HCT116 (cell line): ENCODE measurements around the gene DMRT2. TPM values are rescaled to one million over a fixed set of nuclear protein-coding genes. Genes with fewer than 3 reads are reported as not detected.

Source experiments
- ATAC-seq: fragments of 200-7000 bp; cut with Tn5 transposase; 2 replicates; pipeline ENCODE4 v1.9.1; 2020; ENCODE audit warnings: mild to moderate bottlenecking, moderate library complexity
- BruUV-seq: library from RNA; stranded (reverse); fragments of 400-500 nt; replicated peaks from 2 replicates; lab custom pipeline; 2021; lab: Mats Ljungman, UMichigan
- CTCF ChIA-PET: fragments of 300-600 bp; sonication (Branson Sonifier 250); formaldehyde crosslinking; loops from one replicate; lab custom pipeline; 2021; ENCODE audit warnings: antibody characterized with exemption; lab: Charles Lee
- POLR2A ChIA-PET: fragments of 300-600, 350-600 bp; sonication (Branson Sonifier 250); formaldehyde crosslinking; loops from one replicate; lab custom pipeline; 2021; ENCODE audit warnings: antibody characterized with exemption; lab: Charles Lee
- RAD21 ChIA-PET, 2 experiments: fragments of 300-600 bp; sonication (Branson Sonifier 250); formaldehyde crosslinking; loops; one replicate each; lab custom pipeline; 2023; ENCODE audit warnings: low total read pairs in 2 of 2; ENCODE audit not compliant: uncharacterized antibody in 2 of 2, unreplicated experiment in 2 of 2, low non-redundant PET in 1 of 2; lab: Charles Lee
- DNase-seq: peaks from one replicate; pipeline ENCODE4 v3.0.0-alpha.2; 2010; ENCODE audit warnings: low read depth, low spot score
- H2AFZ ChIP-seq: fragments of 200-600 bp; shearing (Covaris generic), sonication (generic); 2 replicates; pipeline ENCODE4 v1.6.1; 2017; ENCODE audit warnings: low read depth, mixed run types, mixed read lengths, antibody characterized with exemption, low read length; ENCODE audit not compliant: poor library complexity, severe bottlenecking
- H3K27ac ChIP-seq: 2 replicates; pipeline ENCODE4 v1.5.1; 2012; ENCODE audit warnings: low read depth, low read length
- H3K27me3 ChIP-seq: fragments of 200-600 bp; sonication (generic); 2 replicates; pipeline ENCODE4 v1.6.1; 2016; ENCODE audit warnings: mixed run types, low read length, mixed read lengths; ENCODE audit not compliant: insufficient read depth
- H3K36me3 ChIP-seq, 2 experiments: fragments of 200-500 bp in 1 of 2; fragments of 200-600 bp in 1 of 2; sonication (Bioruptor generic) in 1 of 2; sonication (generic) in 1 of 2; 2 replicates each; pipeline versions ENCODE4 v1.5.1 to v1.6.1; 2014 to 2016; ENCODE audit warnings: low read length in 2 of 2, inconsistent platforms in 1 of 2, mixed read lengths in 1 of 2, mixed run types in 1 of 2; ENCODE audit not compliant: insufficient read depth in 2 of 2, control insufficient read depth in 1 of 2
- H3K4me1 ChIP-seq, 2 experiments: fragments of 200-600 bp in 1 of 2; sonication (generic) in 1 of 2; 2 replicates each; pipeline versions ENCODE4 v1.5.1 to v1.6.1; 2012 to 2017; ENCODE audit warnings: low read length in 2 of 2, inconsistent platforms in 1 of 2, mild to moderate bottlenecking in 1 of 2, mixed read lengths in 1 of 2, mixed run types in 1 of 2, moderate library complexity in 1 of 2; ENCODE audit not compliant: insufficient read depth in 2 of 2, control insufficient read depth in 1 of 2
- H3K4me2 ChIP-seq: fragments of 200-600 bp; sonication (generic); 2 replicates; pipeline ENCODE4 v1.6.1; 2017; ENCODE audit warnings: mixed run types, low read length, mixed read lengths
- H3K4me3 ChIP-seq, 2 experiments: fragments of 200-600 bp in 1 of 2; sonication (generic) in 1 of 2; replicated peaks in 1 of 2; 2 replicates each; pipeline ENCODE4 v1.5.1; 2011 to 2016; ENCODE audit warnings: low read length in 2 of 2, control low read depth in 1 of 2, low read depth in 1 of 2, mild to moderate bottlenecking in 1 of 2, mixed read lengths in 1 of 2, mixed run types in 1 of 2
- H3K79me2 ChIP-seq: fragments of 200-600 bp; sonication (generic); 2 replicates; pipeline ENCODE4 v1.6.1; 2017; ENCODE audit warnings: mild to moderate bottlenecking, mixed run types, low read length, moderate library complexity, mixed read lengths; ENCODE audit not compliant: insufficient read depth
- H3K9ac ChIP-seq: fragments of 200-600 bp; sonication (generic); 2 replicates; pipeline ENCODE4 v1.6.1; 2016; ENCODE audit warnings: low read length, mixed read lengths
- H3K9me2 ChIP-seq: fragments of 200-600 bp; sonication (generic), shearing (Covaris generic); 2 replicates; pipeline ENCODE4 v1.6.1; 2017; ENCODE audit warnings: mixed run types, mild to moderate bottlenecking, moderate library complexity; ENCODE audit not compliant: insufficient read depth
- H3K9me3 ChIP-seq, 2 experiments: fragments of 200-500 bp in 1 of 2; fragments of 200-600 bp in 1 of 2; sonication (Bioruptor generic) in 1 of 2; sonication (generic) in 1 of 2; 2 replicates each; pipeline ENCODE4 v1.6.1; 2014 to 2017; ENCODE audit warnings: low read length in 2 of 2, mixed read lengths in 2 of 2, inconsistent platforms in 1 of 2, low read depth in 1 of 2, mild to moderate bottlenecking in 1 of 2, mixed run types in 1 of 2, moderate library complexity in 1 of 2; ENCODE audit not compliant: control insufficient read depth in 1 of 2, insufficient read depth in 1 of 2
- H4K20me1 ChIP-seq: fragments of 200-600 bp; sonication (generic), shearing (Covaris generic); 2 replicates; pipeline ENCODE4 v1.6.1; 2017; ENCODE audit warnings: mixed run types, mild to moderate bottlenecking, moderate library complexity; ENCODE audit not compliant: insufficient read depth
- ATF3 ChIP-seq: IDR thresholded peaks from 2 replicates; pipeline ENCODE4 v1.6.1; 2012
- CTCF ChIP-seq, 3 experiments: fragments of 200-600 bp in 1 of 3; sonication (generic) in 1 of 3; IDR thresholded peaks in 2 of 3; conservative IDR thresholded peaks in 1 of 3; 2 replicates each; pipeline ENCODE4 v1.5.1; 2012 to 2017; ENCODE audit warnings: low read depth in 2 of 3, low read length in 2 of 3, antibody characterized with exemption in 1 of 3, borderline replicate concordance in 1 of 3, control low read depth in 1 of 3, mild to moderate bottlenecking in 1 of 3, mixed read lengths in 1 of 3, mixed run types in 1 of 3, moderate library complexity in 1 of 3; ENCODE audit not compliant: insufficient read depth in 1 of 3
- EZH2 ChIP-seq: fragments of 200-600 bp; sonication (generic); IDR thresholded peaks from 2 replicates; pipeline ENCODE4 v1.6.1; 2017; ENCODE audit warnings: antibody characterized with exemption, mixed run types
- JUND ChIP-seq: IDR thresholded peaks from 2 replicates; pipeline ENCODE4 v1.6.1; 2012
- MAX ChIP-seq: IDR thresholded peaks from 2 replicates; pipeline ENCODE4 v1.6.1; 2012
- RAD21 ChIP-seq: IDR thresholded peaks from 2 replicates; pipeline ENCODE4 v1.6.1; 2012; ENCODE audit warnings: low read depth, mild to moderate bottlenecking
- REST ChIP-seq: IDR thresholded peaks from 2 replicates; pipeline ENCODE4 v1.6.1; 2012; ENCODE audit warnings: low read depth
- SIN3A ChIP-seq: IDR thresholded peaks from 2 replicates; pipeline ENCODE4 v1.6.1; 2012; ENCODE audit warnings: low read depth
- SP1 ChIP-seq: IDR thresholded peaks from 2 replicates; pipeline ENCODE4 v1.6.1; 2012; ENCODE audit warnings: low read depth
- intact Hi-C: fragments of 100-400 bp; cut with micrococcal nuclease; formaldehyde crosslinking; loops from 2 replicates; pipeline ENCODE4 v1.10.0; 2022
- total RNA-seq: library from RNA; stranded (reverse); gene quantifications from one replicate; pipeline ENCODE4 v1.2.1, GENCODE V29; 2021; ENCODE audit not compliant: unreplicated experiment

DMRT2 gene
- total RNA-seq, 1 experiment from 2014 or later: 0.17 TPM

- intact Hi-C loops: loop anchor here (1.0 to 5.0 kb wide), 2 partner anchors 849 to 1069 kb away; no protein-coding TSS in a partner anchor
- Histone ChIP-seq H3K4me3 (no peak overlapping the region), H3K79me2 (no peaks in the 10 kb centered on the region), H3K9ac (no peak overlapping the region), H3K4me2 (no peak overlapping the region), H3K4me1 (no peaks in the 10 kb centered on the region), H3K9me3 (peaks cover 0 to under 1% of the 10 kb centered on the region in 2 experiments; a peak in 1 of 4 replicates), H3K9me2 (no peaks in the 10 kb centered on the region), H3K27ac (no peak overlapping the region), H3K27me3 (no peaks in the 10 kb centered on the region), H4K20me1 (no peaks in the 10 kb centered on the region), H2AFZ (no peak overlapping the region), H3K36me3 (no peaks in the 10 kb centered on the region)
- ATAC-seq: peak; percentile 78
- TF ChIP-seq JUND (no peak), MAX (no peak), CTCF (IDR thresholded peaks at IDR 0.05 in 2 of 3, conservative IDR thresholded peaks at IDR 0.05 in 1 of 3; ENCODE audit: borderline replicate concordance in 1 of 3, insufficient read depth in 1 of 3, low read depth in 2 of 3, low read length in 2 of 3) (peak; percentile 21 to 46 (median 36); a peak in 4 of 6 replicates), SIN3A (no peak), ATF3 (no peak), RAD21 (peak; percentile 53), REST (no peak), EZH2 (no peak), SP1 (no peak)
- CTCF ChIA-PET: interaction anchor here (2.3 kb wide), 1 partner anchor 8 kb away, joined by 7 read pairs; no protein-coding TSS in a partner anchor
- DNase-seq: peak; percentile 13
- BruUV-seq: no TSS peak
- RAD21 ChIA-PET: no interaction called here
- POLR2A ChIA-PET: no interaction called here
Measured at GRCh38 chr9:1018121-1018520, 32.0 kb upstream of the DMRT2 start.
